Heart left ventricle (tissue), 16 donors: ENCODE measurements around the gene TEAD1. TPM values are rescaled to one million over a fixed set of nuclear protein-coding genes. Genes with fewer than 3 reads are reported as not detected.

ENCODE experiments used
- ATAC-seq, 4 donors: fragments of 200-7000 bp; cut with Tn5 transposase; one replicate each; pipeline ENCODE4 v1.9.1; 2020 to 2022; ENCODE audit warnings: moderate library complexity in 4 of 4, mild to moderate bottlenecking in 3 of 4, moderate number of reproducible peaks in 1 of 4
- DNase-seq, 5 donors: peaks; one replicate each; pipeline ENCODE4 v3.0.0-alpha.2; 2020
- H3K27ac ChIP-seq, 12 donors: fragments of 200-600 bp; sonication (generic) in 4 of 12; one replicate each; pipeline versions ENCODE4 v1.5.0 to v1.8.0; 2016 to 2022; ENCODE audit warnings: mild to moderate bottlenecking in 2 of 12
- H3K27me3 ChIP-seq, 9 donors: fragments of 200-600 bp; sonication (generic) in 2 of 9; one replicate each; pipeline versions ENCODE4 v1.5.1 to v1.8.0; 2016 to 2022; ENCODE audit warnings: mild to moderate bottlenecking in 3 of 9
- H3K36me3 ChIP-seq, 9 donors: fragments of 200-600 bp; sonication (generic) in 2 of 9; one replicate each; pipeline versions ENCODE4 v1.5.0 to v1.8.0; 2018 to 2022; ENCODE audit warnings: mild to moderate bottlenecking in 2 of 9
- H3K4me1 ChIP-seq, 12 donors: fragments of 200-600 bp; sonication (generic) in 4 of 12; one replicate each; pipeline versions ENCODE4 v1.5.0 to v1.8.0; 2016 to 2022; ENCODE audit warnings: mild to moderate bottlenecking in 3 of 12
- H3K4me3 ChIP-seq, 12 donors: fragments of 200-600 bp; sonication (generic) in 4 of 12; one replicate each; pipeline versions ENCODE4 v1.5.0 to v1.8.0; 2017 to 2022; ENCODE audit warnings: mild to moderate bottlenecking in 9 of 12, moderate library complexity in 4 of 12
- H3K9me3 ChIP-seq, 12 donors: fragments of 200-600 bp; sonication (generic) in 4 of 12; one replicate each; pipeline versions ENCODE4 v1.5.0 to v1.8.0; 2016 to 2022; ENCODE audit warnings: mild to moderate bottlenecking in 1 of 12
- POLR2A ChIP-seq, 2 donors: fragments of 450-650 bp; IDR thresholded peaks; one replicate each; pipeline ENCODE4 v1.6.1; 2017; ENCODE audit warnings: antibody characterized with exemption in 2 of 2, mild to moderate bottlenecking in 2 of 2, moderate library complexity in 2 of 2
- WGBS, 4 donors: extraction: QIAGEN DNeasy Blood & Tissue Kit in 2 of 4; methylation state at CpG; one replicate each; pipeline versions ENCODE4 v1.1.5 to v1.1.7; 2013 to 2018; 5-methylcytosine and 5-hydroxymethylcytosine counted together
- intact Hi-C, 10 donors: fragments of 100-400 bp; cut with DNase I; formaldehyde crosslinking; loops; one replicate each; pipeline versions ENCODE4 v1.11.1 to v1.14.2; 2022
- polyA plus RNA-seq, 2 donors: library from polyadenylated mRNA; stranded (reverse); fragments of 200-250 nt; gene quantifications; one replicate each; pipeline ENCODE4 v1.2.3, GENCODE V29; 2013
- total RNA-seq, 9 donors: library from RNA; depleted of rRNA in 2 of 9; stranded (reverse); fragments of >200 nt in 2 of 9; fragmentation: NEBNext Ultra II Directional in 3 of 9; extraction: Animal tissue kit (Norgen Biotek cat#: 25700) in 3 of 9; gene quantifications; one replicate each; pipeline versions ENCODE4 v1.1.0 to v1.2.4, GENCODE V29; 2016 to 2023
- TF ChIP-seq, protein P1 (sequence below), 12 donors: fragments of 200-600 bp; sonication (generic) in 4 of 12; IDR thresholded peaks; one replicate each; pipeline versions ENCODE4 v1.5.0 to v1.8.0; 2018 to 2022; ENCODE audit warnings: antibody characterized with exemption in 12 of 12, mild to moderate bottlenecking in 5 of 12
- donor health status: ischemic (EF 13 %, LVEDD 7.1; RV severe dilation, severe dysfunction).
- donor health status: healthy with polysubstance abuse.
- donor health status: DM: no; HTN: yes; CAD: no.
- donor health status: DM: no; HTN: no; CAD: no.
- donor health status: ischemic (EF 25% LVEDD 6.9; RV normal size, moderate dysfunction).
- donor health status: ischemic (EF 25% LVEDD 5.7; RV mildly dilated, moderate dysfunction).
- donor health status: healthy.
- donor health status: DM: yes; HTN: yes; CAD: no.
- donor health status: ischemic (EF 35%, LVEDD 5.7; RV mildly dilated, moderate dysfunction).
- donor health status: nonischemic (EF 11% LVEDD 7.7; RV severe dilation, severe dysfunction).
- donor health status: DM: yes; HTN: yes; CAD: no.
- donor health status: PGD.
- donor health status: ischemic (EF 29% LVEDD 5.4; RV normal size, mild dysfunction).
- donor health status: nonischemic (EF 23%, LVEDD 6.1; RV moderate dilation, normal function).

Gene TEAD1
- total and polyA plus RNA-seq, 11 donors = 14.4 to 161 (median 113) TPM

- DNase-seq (peak in 3 of 5 donors; percentile 33 to 52 (median 43)), ATAC-seq (peak; percentile 55 to 73 (median 68))
- TF ChIP-seq, protein P1, sequence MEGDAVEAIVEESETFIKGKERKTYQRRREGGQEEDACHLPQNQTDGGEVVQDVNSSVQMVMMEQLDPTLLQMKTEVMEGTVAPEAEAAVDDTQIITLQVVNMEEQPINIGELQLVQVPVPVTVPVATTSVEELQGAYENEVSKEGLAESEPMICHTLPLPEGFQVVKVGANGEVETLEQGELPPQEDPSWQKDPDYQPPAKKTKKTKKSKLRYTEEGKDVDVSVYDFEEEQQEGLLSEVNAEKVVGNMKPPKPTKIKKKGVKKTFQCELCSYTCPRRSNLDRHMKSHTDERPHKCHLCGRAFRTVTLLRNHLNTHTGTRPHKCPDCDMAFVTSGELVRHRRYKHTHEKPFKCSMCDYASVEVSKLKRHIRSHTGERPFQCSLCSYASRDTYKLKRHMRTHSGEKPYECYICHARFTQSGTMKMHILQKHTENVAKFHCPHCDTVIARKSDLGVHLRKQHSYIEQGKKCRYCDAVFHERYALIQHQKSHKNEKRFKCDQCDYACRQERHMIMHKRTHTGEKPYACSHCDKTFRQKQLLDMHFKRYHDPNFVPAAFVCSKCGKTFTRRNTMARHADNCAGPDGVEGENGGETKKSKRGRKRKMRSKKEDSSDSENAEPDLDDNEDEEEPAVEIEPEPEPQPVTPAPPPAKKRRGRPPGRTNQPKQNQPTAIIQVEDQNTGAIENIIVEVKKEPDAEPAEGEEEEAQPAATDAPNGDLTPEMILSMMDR (IDR thresholded peaks at IDR 0.05) = no peak
- TF ChIP-seq POLR2A (IDR thresholded peaks at IDR 0.05) = no peak
- Histone ChIP-seq H3K4me3 (no peak overlapping the region), H3K9me3 (no peaks in the 10 kb centered on the region), H3K27me3 (no peaks in the 10 kb centered on the region), H3K4me1 (peaks cover 0 to 53% (median 30%) of the 10 kb centered on the region in 12 donors), H3K27ac (peak overlapping the region; percentile 37 to 84 (median 70)), H3K36me3 (peaks cover 0 to 22% (median 0%) of the 10 kb centered on the region in 9 donors)
- intact Hi-C loops = loop anchor here (1.0 to 10.0 kb wide), 12 partner anchors 62 to 558 kb away; partner anchors contain the start of gene TEAD1 (in 6 of the 10)
- WGBS, 4 donors = 30 to 38% (median 36%) methylated on average over 5 of the region's 5 CpGs
Observed at GRCh38 chr11:12889243-12889642, 215.0 kb downstream of the TEAD1 start.

GRCh38 chr11:12890476-12890875 lies 216.3 kb downstream of the TEAD1 start:
- H3K27me3 ChIP-seq = no peaks in the 10 kb centered on the region
- intact Hi-C loops = loop anchor here (2.0 to 10.0 kb wide), 10 partner anchors 288 to 846 kb away; no protein-coding TSS in a partner anchor
- TF ChIP-seq POLR2A (IDR thresholded peaks at IDR 0.05) = no peak
- TF ChIP-seq, protein P1 (IDR thresholded peaks at IDR 0.05) = no peak
- peaks cover 0 to 52% (median 30%) of the 10 kb centered on the region in 12 donors for H3K4me1 ChIP-seq
- peak overlapping the region in 2 of 12 donors; percentile 72 to 84 for H3K27ac ChIP-seq
- ATAC-seq = no peak
- H3K36me3 ChIP-seq = peaks cover 0 to 18% (median 0%) of the 10 kb centered on the region in 9 donors
- no peak overlapping the region for H3K4me3 ChIP-seq
- 59 to 68% (median 66%) methylated on average over 5 of the region's 5 CpGs for WGBS, 4 donors
- no peaks in the 10 kb centered on the region for H3K9me3 ChIP-seq
- no peak for DNase-seq

DNA sequence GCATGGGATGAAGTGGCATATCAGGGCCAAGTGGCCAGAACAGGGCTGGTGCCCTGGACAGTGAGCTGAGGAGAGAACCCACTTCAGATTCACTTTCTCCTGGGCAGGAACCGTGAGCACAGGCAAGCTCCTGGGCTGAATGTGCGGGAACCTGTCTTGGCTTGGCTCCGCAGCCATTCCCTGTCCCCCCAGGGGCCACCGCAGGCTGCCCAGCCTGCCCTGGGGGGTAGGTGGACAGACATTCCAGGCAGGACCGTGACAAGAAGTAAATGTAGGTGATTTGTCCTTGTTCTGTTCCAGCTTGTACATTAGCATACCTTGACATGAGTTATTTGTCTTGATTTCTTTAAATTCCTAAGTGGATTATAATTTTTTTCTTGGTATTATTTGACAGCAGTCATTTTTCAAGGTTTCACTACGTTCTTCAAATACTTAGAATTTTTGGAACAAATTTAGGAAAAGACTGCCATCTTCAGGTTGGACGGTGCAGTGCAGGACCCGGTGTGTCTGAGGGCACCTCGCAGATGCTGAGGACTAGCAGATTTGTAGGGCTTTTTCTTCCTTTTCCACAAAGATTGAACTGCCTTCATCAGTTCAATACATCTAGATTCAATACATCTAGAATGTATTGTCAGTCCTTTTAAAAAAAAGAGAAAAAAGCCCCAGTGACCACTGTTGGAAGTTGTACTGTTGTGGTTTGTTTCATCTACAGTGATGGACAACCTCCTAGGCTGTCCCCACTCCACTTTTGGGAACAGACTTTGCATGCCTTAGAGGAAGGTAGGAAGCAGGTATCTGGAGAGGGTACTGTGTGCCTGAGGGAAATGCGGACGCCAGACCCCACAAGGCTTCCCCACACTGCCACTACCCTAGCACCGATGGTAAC lies 219.8 kb downstream of the TEAD1 start:
- no peaks in the 10 kb centered on the region for H3K9me3 ChIP-seq
- H3K36me3 ChIP-seq = peaks cover 0 to 22% (median 0%) of the 10 kb centered on the region in 9 donors
- WGBS, 4 donors = 40 to 50% (median 48%) methylated on average over 12 of the region's 12 CpGs
- no peak for TF ChIP-seq POLR2A (IDR thresholded peaks at IDR 0.05)
- TF ChIP-seq, protein P1 (IDR thresholded peaks at IDR 0.05) = peak; percentile 79 to 94 (median 89)
- DNase-seq (peak in 3 of 5 donors; percentile 40 to 51 (median 49)), ATAC-seq (no peak)
- no peak overlapping the region for H3K4me3 ChIP-seq
- intact Hi-C loops = loop anchor here (1.0 to 10.0 kb wide), 12 partner anchors 292 to 849 kb away; no protein-coding TSS in a partner anchor
- peak overlapping the region in 6 of 12 donors; percentile 16 to 84 (median 38) for H3K27ac ChIP-seq
- H3K27me3 ChIP-seq = no peaks in the 10 kb centered on the region
- peaks cover 0 to 53% (median 21%) of the 10 kb centered on the region in 12 donors for H3K4me1 ChIP-seq

- Histone ChIP-seq H3K27me3 (no peaks in the 10 kb centered on the region), H3K36me3 (peaks cover 0 to 30% (median 5%) of the 10 kb centered on the region in 9 donors), H3K27ac (peak overlapping the region; percentile 63 to 92 (median 84)), H3K4me3 (no peak overlapping the region), H3K9me3 (no peaks in the 10 kb centered on the region), H3K4me1 (peaks cover 7 to 46% (median 22%) of the 10 kb centered on the region in 12 donors)
- ATAC-seq (peak; percentile 81 to 90 (median 86)), DNase-seq (peak in 4 of 5 donors; percentile 64 to 80 (median 72))
- TF ChIP-seq, protein P1 (IDR thresholded peaks at IDR 0.05) = no peak
- TF ChIP-seq POLR2A (IDR thresholded peaks at IDR 0.05) = no peak
- intact Hi-C loops = loop anchor here in 5 of 10 donors (5.0 to 10.0 kb wide), 4 partner anchors 313 to 853 kb away; partner anchors contain the start of gene PARVA (in 1 of the 5)
Observed at GRCh38 chr11:12897390-12897789, 223.2 kb downstream of the TEAD1 start.
